Mesothelial cell of epicardium (in vitro differentiated cells): Measurements from ENCODE around the gene FAIM2. TPM values are rescaled to one million over a fixed set of nuclear protein-coding genes. Genes with fewer than 3 reads are reported as not detected.

Source experiments
- DNase-seq, 2 experiments: peaks; one replicate each; pipeline ENCODE4 v3.0.0; 2021; ENCODE audit warnings: low spot score in 2 of 2; ENCODE audit not compliant: unreplicated experiment in 2 of 2
- H3K27ac Mint-ChIP-seq: 2 replicates; pipeline ENCODE4 v1.8.0; 2021; ENCODE audit warnings: mixed read lengths
- H3K27me3 Mint-ChIP-seq: 2 replicates; pipeline ENCODE4 v1.8.0; 2021; ENCODE audit warnings: low read depth, mixed read lengths
- H3K36me3 Mint-ChIP-seq: 2 replicates; pipeline ENCODE4 v1.8.0; 2021; ENCODE audit warnings: mixed read lengths
- H3K4me1 Mint-ChIP-seq: 2 replicates; pipeline ENCODE4 v1.8.0; 2021; ENCODE audit warnings: mixed read lengths
- H3K4me3 Mint-ChIP-seq: 2 replicates; pipeline ENCODE4 v1.8.0; 2021; ENCODE audit warnings: mild to moderate bottlenecking, moderate library complexity, mixed read lengths
- H3K9me3 Mint-ChIP-seq: 2 replicates; pipeline ENCODE4 v1.8.0; 2021; ENCODE audit warnings: mixed read lengths
- total RNA-seq: library from RNA; stranded (reverse); gene quantifications from 3 replicates; pipeline ENCODE4 v1.2.1, GENCODE V29; 2021
- TF ChIP-seq, protein P1 (sequence below): fragments of 200-600 bp; sonication (generic); IDR thresholded peaks from one replicate; pipeline ENCODE4 v1.5.0; 2021; ENCODE audit warnings: antibody characterized with exemption; ENCODE audit not compliant: unreplicated experiment

The FAIM2 gene
- total RNA-seq, 1 donor from 2014 or later = 0.13 TPM

DNA sequence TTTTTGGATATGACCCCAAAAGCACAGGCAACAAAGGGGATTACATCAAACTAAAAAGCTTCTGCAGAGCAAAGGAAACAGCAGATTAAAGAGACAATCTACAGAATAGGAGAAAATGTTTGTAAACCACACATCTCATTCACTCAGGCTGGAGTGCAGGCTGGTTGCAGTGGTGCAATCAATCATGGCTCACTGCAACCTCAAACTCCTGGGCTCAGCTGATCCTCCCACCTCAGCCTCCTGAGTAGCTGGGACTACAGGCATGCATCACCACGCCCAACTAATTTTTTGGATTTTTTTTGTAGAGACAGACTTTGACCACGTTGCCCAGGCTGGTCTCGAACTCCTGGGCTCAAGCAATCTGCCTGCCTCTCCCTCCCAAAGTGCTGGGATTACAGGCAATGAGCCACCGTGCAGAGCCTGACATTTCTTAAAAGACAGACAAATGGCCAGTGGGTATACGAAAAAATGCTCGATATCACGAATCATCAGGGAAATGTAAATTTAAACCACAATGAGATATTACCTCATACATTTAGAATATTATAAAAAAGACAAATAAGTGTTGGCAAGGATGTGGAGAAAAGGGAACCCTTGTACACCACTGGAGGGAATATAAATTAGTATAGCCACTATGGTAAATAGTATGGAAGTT lies 85.3 kb downstream of the FAIM2 start:
- TF ChIP-seq, protein P1, sequence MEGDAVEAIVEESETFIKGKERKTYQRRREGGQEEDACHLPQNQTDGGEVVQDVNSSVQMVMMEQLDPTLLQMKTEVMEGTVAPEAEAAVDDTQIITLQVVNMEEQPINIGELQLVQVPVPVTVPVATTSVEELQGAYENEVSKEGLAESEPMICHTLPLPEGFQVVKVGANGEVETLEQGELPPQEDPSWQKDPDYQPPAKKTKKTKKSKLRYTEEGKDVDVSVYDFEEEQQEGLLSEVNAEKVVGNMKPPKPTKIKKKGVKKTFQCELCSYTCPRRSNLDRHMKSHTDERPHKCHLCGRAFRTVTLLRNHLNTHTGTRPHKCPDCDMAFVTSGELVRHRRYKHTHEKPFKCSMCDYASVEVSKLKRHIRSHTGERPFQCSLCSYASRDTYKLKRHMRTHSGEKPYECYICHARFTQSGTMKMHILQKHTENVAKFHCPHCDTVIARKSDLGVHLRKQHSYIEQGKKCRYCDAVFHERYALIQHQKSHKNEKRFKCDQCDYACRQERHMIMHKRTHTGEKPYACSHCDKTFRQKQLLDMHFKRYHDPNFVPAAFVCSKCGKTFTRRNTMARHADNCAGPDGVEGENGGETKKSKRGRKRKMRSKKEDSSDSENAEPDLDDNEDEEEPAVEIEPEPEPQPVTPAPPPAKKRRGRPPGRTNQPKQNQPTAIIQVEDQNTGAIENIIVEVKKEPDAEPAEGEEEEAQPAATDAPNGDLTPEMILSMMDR = no peak
- Mint-ChIP-seq H3K9me3 (no peaks in the 10 kb centered on the region), H3K4me1 (no peaks in the 10 kb centered on the region), H3K27ac (no peak overlapping the region), H3K36me3 (peaks cover 17% of the 10 kb centered on the region), H3K4me3 (no peak overlapping the region), H3K27me3 (no peaks in the 10 kb centered on the region)
- DNase-seq = no peak

Other genes with a start within 250 kb of the FAIM2 start
- 16.3 to 19.2 TPM (median 18.3 TPM) in 3 replicates for gene FMNL3, start 196.5 kb downstream of the FAIM2 start, total RNA-seq
- gene TMBIM6, start 162.3 kb downstream of the FAIM2 start, total RNA-seq = 296 to 312 TPM (median 297 TPM) in 3 replicates
- 42.2 to 44.4 TPM (median 44.4 TPM) in 3 replicates for gene NCKAP5L, start 75.5 kb downstream of the FAIM2 start, total RNA-seq
- gene BCDIN3D, start 60.8 kb downstream of the FAIM2 start, total RNA-seq = 5.3 to 5.7 TPM (median 5.6 TPM) in 3 replicates
- gene AQP2, start 46.8 kb upstream of the FAIM2 start, total RNA-seq = not detected in 3 replicates
- gene AQP5, start 58.0 kb upstream of the FAIM2 start, total RNA-seq = 0.16 TPM in 1 of 3 replicates, not detected in the others
- gene AQP6, start 69.0 kb upstream of the FAIM2 start, total RNA-seq = 0.11 to 0.16 TPM (median 0.11 TPM) in 3 replicates
- 28.0 to 34.8 TPM (median 29.8 TPM) in 3 replicates for gene RACGAP1, start 121.6 kb upstream of the FAIM2 start, total RNA-seq
- gene ASIC1, start 153.7 kb upstream of the FAIM2 start, total RNA-seq = 6.1 to 7.2 TPM (median 6.6 TPM) in 3 replicates
- 112 to 122 TPM (median 113 TPM) in 3 replicates for gene SMARCD1, start 181.4 kb upstream of the FAIM2 start, total RNA-seq
- gene GPD1, start 200.1 kb upstream of the FAIM2 start, total RNA-seq = 0.72 to 1.2 TPM (median 1.1 TPM) in 3 replicates
- 24.2 to 25.0 TPM (median 24.8 TPM) in 3 replicates for gene COX14, start 208.3 kb upstream of the FAIM2 start, total RNA-seq